ENCODE results near the gene BACH2.

The BACH2 gene

GRCh38 chr6:89954721-89955148 lies 341.9 kb downstream of the BACH2 start:
- DNase-seq = no peak

DNA sequence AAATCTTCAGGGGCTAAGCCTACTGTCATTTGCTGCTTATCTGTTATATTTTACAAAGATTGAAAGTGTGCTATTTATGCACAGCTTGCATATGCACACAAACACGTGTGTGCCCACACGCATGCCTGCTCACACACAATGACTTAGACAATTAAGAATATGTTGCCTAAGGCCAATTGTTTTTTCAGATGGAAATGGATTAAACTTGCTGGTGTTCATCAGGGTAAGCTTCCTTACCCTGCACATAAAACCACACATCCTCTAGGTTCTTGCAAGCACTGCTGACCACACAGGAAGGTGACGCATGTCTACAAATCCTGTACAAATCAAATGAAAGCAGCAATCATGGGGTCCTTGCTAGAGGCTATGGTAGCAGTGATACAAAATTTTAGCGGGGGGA lies 344.0 kb downstream of the BACH2 start:
- DNase-seq = peak; percentile 76

DNA sequence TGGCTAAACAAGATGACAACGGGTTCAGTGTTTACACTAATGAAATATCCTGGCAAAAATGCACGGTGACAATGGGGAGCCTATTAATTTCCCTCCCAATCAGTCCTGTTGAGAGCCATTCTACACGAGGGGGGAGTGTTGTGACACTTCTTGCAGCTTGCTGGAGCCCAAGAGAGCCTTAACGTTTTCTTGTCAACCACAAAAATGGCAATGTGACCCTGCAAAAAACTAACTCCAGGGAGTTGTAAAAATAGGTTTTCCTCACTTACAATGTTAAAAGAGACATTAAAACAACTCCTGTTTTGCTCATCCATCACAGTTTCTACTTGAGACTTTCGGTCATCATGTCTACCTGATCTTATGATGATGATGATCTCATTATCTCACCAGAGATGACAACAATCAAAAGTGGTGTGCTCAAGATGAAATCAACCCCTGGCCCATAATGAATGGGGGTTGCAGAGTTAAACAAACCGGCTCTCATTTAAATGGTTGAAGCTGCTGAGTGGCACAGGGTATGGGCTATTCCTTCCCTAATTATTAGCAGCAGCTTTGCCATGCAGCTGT lies 344.5 kb downstream of the BACH2 start:
- DNase-seq = peak; percentile 9

- DNase-seq = no peak
Measured at GRCh38 chr6:89951574-89952104, 345.0 kb downstream of the BACH2 start.

GRCh38 chr6:89950879-89951391 lies 345.7 kb downstream of the BACH2 start:
- DNase-seq = no peak

DNA sequence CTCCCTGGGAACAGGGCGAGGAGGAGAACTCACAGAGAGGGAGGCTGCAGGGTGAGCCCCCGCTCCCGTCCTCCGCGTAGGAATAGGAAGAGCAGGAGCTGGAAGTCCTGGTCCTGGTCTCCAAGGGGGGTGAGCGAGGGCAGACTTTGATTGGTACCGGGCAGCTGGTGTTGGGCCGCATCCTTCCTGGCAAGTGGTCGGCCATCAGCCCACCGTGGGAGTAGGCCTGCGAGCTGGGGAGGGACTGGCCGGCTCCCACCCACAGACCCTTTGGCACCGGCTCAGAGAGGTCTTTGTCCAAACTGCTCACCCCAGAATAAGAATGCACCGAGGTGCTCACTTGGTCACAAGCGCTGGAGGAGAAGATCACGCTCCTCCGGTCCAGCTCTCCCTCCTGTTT lies 346.2 kb downstream of the BACH2 start:
- DNase-seq = no peak

GRCh38 chr6:89948876-89949275 lies 347.8 kb downstream of the BACH2 start:
- DNase-seq = no peak

- DNase-seq = peak; percentile 44
Measured at GRCh38 chr6:89944826-89945407, 351.7 kb downstream of the BACH2 start.

DNA sequence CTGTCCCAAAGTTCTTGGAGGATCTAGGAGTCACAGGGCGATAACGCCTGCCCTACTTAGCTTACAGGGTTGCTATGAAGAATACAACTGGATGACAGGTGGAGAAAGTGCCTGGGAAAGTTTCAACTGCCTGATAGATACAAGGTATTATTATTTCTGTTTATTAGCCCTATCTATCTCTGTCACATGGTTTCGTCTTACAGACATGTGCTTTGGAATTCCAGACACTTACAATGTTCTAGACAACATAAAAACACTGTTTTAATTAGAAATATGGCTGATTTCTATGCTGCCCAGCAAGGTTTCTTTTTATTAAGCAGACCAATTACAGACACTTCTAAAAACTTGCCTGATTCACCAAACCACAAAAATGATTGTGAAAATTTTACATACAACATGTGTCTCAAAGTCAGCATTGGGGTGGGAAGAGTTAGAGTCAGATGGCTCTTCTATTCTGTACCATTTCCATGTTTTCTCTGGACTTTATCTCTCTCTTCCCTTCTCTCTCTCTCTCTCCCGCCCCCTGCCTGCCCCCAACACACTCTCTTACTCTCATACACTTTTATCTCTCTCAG lies 352.4 kb downstream of the BACH2 start:
- DNase-seq = no peak

GRCh38 chr6:89942601-89943000 lies 354.0 kb downstream of the BACH2 start:
- DNase-seq = no peak

- DNase-seq = no peak
Measured at GRCh38 chr6:89941763-89942497, 354.7 kb downstream of the BACH2 start.

- DNase-seq = no peak
Measured at GRCh38 chr6:89941031-89941762, 355.4 kb downstream of the BACH2 start.

GRCh38 chr6:89940225-89941027 lies 356.2 kb downstream of the BACH2 start:
- DNase-seq = peak; percentile 79

DNA sequence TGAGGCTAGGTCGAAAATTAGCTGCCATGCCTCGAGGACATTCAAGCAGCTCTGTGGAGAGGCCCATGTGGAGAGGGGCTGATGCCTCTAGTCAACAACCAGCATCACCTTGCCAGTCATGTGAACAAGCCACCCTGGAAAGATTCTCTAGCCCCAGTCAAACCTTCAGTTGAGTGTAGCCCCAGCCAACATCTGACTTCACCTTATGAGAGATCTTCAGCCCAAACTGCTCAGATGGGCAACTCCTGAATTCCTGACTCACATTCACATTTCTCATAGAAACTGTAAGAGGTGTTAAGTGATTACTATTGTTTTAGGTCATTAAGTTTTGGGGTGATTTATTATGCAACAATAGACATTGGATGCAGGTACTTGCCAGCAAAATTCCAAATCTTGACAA lies 357.5 kb downstream of the BACH2 start:
- no peak for DNase-seq

- DNase-seq = no peak
Measured at GRCh38 chr6:89938014-89938413, 358.6 kb downstream of the BACH2 start.

DNA sequence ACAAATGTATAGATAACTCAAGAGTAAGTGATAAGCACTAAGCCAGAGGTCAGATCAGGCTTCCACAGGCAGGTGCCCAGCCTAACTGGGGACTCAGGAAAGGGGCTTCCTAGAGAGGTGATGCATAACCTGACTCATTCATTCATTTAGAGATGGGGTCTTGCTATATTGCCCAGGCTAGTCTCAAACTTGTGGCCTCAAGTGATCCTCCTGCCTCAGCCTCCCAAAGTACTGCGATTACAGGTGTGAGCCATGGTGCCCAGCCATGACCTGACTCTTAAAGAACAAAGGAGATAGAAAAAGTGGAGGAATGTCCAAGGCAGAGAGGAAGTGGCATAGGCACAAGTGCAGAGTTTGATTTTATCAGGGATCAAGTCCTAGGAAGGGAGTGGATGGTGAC lies 360.5 kb downstream of the BACH2 start:
- DNase-seq = no peak

- DNase-seq = no peak
Measured at GRCh38 chr6:89934685-89935366, 361.8 kb downstream of the BACH2 start.

GRCh38 chr6:89932245-89932802 lies 364.3 kb downstream of the BACH2 start:
- no peak for DNase-seq

DNA sequence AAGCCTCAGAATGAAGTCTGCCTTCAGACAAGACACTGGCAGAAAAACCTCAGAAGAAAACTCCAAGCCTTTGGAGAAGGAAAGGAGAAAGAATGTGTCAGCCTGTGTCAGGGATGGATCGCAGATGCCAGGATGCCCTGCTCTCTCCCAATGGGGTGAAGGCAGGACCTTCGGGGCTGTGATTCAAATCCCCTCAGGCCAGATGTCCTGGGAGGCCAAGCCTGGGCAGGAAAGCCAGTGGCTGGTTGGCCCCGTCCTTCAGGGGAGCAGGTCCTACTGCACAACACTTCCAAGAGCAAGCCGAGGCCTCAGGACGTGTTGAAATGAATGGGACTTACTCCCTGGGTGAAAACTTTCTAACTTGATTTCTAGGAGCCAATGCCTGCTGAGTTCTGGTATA lies 365.9 kb downstream of the BACH2 start:
- no peak for DNase-seq

GRCh38 chr6:89928604-89929003 lies 368.0 kb downstream of the BACH2 start:
- no peak for DNase-seq
